ELR (cell line): ENCODE data around the gene EID3.
"Not testable (repeated sequence)": the region's sequence is repeated elsewhere in the genome, so short reads cannot be mapped to it uniquely, and the experiment has no call there.

Source experiments
- DNase-seq: peaks from one replicate; pipeline ENCODE4 v3.0.0-alpha.2; 2015; ENCODE audit warnings: low read depth

EID3 gene

DNA sequence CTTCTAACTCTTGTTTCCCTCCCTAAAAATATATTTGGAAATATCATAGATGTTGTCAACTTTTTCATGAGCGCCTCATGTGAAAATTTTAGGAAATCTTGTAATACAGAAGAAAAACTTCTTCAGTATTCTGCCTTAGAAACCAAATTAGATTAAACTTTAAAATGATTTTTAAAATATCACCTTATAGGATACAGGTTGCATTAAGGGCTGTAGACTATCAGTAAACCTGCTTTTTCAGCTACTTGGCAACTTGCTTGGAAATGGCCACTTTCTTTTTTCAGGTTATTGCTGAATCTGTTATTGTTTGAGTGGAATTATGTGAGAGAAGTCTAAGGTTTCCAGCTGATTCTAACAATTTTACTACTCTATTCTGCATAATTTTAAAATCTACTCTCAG is 9.1 kb downstream of the EID3 start:
- DNase-seq = no peak

DNA sequence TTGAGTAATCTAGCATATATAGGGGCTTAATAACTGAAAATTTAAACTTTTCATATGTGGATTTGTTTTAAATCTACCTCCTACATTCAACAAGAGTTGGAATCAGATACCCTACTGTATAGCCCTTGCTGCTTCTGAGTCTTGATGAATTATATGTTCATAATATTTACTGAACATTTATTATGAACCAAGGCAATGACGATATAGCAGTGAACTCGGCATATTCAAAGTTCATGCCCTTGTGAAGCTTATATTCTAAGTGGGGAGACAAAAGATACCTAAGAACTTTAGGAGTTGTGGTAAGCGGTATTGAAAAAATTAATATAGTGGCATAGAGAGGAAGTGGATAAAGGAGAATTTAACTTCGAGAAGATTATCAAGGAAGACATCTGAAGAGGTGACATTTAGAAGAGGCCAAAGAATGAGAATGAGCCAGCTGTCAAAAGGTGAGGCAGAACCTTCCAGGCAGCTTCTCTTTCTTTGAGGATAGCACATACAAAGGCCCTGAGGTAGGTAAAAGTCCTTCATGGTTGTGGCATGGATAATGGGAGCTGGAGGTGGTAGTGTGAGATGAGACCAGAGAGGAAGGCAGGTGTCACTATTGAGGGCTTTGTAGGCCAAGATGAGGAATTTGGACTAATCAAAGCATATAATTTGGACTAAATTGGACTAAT is 10.2 kb downstream of the EID3 start:
- DNase-seq = no peak

DNA sequence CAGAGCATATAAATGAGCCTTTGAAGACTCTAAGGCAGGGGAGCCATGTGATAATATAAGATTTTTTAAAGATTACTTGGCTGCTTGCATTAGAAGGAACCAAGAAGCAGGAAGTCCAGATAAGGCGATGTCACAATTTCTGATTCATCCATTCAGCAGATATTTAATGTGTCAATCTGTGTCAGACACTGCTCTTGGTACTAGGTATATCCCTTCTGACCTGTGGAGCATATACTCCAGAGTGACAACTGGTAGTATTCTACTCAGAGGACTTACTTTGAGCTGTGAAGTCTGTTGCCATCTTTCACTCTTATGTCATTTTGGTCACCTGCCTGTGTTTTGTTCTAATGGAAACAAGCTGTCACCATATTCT is 10.7 kb downstream of the EID3 start:
- peak; percentile 44 for DNase-seq

DNA sequence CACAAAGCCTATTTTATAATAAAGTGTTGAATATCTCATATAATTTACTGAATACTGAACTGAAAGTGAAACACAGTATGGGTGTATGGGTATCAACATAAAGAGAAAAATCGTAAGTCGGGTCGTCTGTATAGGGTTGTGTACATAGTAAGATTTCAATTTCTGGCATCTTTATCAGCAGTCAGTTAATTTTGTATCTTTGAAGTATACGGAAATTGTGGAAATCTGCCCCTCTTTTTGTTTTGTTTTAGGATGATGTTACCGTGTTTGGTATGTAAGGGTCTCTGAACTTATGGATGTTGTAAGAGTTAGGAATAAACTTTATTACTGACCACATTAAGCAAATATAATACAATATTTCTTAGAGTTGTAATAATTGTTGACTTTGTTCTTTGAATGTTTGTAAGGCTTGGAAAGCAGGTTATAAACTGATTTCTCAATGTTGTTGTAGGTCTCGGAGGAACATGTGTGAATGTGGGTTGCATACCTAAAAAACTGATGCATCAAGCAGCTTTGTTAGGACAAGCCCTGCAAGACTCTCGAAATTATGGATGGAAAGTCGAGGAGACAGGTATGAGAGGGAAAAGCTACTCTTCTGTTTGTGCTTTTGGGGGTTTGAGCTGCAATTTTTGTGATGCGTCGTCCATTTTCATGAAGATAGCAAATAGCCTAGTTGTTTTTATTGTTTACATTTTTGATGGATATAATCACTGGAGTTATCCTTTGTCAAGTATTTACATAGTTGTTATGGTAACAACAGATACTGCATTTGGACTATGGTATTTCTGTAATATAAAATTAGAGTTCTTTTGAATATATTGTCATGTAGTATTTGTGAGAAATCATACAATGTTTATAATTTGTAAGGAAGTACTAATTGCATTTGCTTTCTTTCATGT is 12.0 kb downstream of the EID3 start:
- peak; percentile 35 for DNase-seq

DNA sequence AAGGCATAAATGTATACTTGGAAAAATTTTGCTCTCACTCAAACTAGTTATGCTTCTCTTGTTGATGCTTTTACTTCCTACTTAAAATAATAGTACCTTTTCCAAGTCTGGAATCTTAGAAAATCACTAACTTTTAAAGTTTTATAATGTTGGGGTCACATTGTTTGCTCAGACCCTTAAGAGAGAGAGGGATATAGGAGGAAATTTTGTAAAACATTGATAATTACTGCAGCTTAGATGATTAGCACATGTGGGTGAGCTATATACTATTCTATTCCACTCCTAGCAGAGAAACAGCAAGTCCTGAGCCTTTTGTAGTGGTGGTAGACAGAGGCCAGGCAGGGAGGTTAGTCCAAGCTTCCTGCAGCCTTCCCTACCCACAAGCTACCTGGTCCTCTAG is 13.4 kb downstream of the EID3 start:
- DNase-seq = no peak

DNA sequence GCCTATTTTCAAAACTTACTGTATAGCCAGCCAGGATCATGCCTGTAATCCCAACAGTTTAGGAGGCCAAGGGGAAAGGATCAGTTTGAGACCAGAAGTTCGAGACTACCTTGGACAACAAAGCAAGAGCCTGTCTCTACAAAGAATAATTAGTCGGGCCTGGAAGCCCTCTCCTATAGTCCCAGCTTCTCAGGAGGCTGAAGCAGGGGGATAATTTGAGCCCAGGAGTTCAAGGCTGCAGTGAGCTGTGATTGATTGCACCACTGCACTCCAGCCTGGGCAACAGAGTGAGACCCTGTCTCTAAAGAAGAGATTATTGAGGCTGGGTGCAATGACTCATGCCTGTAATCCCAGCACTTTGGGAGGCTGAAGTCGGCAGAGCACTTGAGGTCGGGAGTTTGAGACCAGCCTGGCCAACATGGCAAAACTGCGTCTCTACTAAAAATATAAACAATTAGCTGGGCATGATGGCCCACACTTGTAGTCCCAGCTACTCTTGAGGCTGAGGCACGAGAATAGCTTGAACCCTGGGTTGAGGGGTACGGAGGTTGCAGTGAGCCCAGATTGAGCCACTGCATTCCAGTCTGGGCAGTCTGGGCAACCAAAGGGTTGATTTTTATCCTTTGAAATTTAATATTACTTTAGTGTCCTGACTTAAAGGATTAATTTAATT is 14.1 kb downstream of the EID3 start:
- no peak for DNase-seq

DNA sequence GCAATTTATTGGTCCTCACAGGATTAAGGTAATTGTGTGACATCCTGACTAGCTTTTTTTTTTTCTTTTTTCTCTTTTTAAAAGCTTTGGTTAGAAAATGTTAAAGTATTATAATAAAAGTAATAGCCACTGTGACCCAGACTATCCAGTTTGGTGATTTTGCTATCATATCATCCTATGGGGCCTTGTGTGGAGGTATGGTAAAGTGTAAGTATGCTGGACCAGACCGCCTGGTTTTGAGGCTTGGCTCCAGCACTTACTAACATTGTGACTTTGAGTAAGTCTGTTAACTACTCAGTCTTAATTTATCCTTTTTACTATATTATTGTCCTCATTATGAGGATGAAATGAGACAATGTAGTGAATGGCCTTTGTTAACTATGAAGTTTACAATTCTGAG is 15.5 kb downstream of the EID3 start:
- no peak for DNase-seq

DNA sequence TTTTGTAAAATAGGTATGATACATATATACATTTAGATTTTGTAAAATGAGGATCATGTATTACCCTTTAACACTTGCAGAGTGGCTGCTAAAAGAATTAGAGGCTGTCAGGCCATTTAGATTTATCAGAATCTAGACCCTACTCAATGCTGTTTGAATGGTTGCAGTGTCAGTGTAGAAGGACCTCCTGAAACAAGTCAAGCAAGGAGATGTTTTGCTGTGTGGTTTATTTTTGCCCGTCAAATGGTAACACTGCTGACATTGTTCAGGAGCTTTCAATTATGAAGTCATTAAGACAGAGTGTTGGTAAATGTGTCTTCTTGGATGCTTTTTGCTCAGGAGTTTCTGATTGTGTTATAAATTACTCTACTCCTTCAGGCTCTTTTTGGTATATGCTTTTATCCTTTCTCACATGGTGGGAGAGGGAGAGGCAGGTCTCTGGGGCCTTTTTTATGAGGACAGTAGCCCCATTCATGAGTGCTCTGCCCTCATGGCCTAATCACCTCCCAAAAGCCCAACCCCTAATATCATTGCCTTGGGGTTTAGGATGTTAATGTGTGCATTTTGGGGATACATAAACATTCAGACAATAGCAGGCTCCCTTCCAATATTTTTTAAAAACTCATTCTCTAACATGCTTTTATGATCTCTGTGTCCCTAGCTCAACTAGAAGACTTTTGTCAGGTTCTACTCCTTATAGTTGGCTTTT is 16.5 kb downstream of the EID3 start:
- no peak for DNase-seq

DNA sequence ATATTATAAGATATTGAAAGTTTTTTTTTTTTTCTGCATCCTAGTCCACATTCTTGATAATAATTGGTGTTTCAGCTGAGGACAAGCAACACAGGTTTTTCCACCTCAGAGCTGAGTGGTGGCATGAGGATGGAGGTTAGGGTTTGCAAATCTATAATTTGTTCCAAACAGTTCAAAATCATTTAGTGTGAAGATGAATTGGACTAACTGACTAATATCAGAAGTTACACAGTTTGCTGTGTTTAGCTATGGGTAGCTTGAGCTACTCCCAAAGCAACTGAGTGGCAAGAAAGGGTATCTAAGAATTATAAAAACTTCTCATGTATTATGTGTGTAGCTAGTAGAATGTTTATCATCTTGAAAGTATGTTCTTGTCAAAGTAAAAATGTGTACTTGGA is 17.1 kb downstream of the EID3 start:
- DNase-seq = no peak

DNA sequence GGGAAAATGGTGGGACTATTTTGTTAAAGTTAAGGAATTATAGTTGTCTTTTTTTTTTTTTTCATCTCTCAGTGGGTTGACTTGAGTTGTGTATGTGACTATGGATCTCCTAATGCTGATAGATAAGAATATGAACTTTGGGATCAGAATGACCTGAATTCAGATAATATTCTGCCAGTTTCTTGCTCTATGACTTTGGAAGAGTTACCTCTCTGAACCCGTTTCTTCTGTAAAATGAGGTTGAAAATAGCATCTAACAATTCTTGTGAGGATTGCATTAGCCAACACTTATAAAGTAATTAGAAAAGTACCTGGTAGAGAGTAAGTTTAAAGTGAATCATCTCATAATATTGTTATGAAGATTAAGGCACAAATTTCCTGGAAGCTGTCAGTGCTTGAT is 18.4 kb downstream of the EID3 start:
- no peak for DNase-seq

DNA sequence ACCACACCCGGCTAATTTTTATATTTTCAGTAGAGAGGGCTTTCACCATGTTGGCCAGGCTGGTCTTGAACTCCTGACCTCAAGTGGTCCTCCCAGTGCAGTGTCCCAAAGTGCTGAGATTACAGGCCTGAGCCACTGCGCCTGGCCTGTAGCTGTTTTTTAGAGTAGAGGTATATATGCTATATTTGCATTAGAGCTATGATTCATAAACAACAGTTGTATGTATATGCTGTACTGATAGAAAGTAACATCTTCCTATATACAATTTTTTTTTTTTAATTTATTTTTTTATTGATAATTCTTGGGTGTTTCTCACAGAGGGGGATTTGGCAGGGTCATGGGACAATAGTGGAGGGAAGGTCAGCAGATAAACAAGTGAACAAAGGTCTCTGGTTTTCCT is 19.0 kb downstream of the EID3 start:
- not testable (repeated sequence) for DNase-seq

DNA sequence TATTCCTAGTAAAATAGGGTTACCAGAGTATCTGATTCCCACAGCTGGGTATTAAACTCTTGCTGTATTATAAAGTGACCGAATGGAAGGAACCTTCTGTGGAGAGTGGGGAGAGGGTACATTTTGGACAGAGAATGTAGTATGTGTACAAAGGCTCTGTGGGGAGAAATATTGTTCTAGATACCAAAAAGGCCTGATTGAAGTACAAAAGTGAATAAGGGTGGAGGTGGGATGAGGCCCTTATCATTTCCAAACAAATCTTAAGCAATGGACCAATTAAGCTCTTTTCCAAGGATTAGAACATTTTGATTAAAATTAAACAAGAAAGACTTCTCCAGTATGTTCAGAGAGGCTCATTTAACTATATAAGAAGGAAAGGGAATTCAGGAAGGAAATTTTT is 20.4 kb downstream of the EID3 start:
- DNase-seq = no peak

DNA sequence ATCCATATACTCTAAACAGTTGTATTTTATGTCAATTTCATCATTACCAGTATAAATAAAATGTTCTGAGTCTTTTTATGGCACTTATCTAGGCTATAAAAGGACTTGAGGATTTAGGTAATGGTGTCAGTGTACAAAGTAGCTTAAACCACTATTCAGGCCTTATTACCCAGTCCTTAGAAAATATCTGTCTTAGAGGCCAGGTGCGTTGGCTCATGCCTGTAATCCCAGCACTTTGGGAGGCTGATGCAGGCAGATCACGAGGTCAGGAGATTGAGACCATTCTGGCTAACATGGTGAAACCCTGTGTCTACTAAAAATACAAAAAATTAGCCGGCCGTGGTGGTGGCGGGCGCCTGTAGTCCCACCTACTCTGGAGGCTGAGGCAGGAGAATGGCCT is 24.7 kb downstream of the EID3 start:
- DNase-seq = not testable (repeated sequence)

DNA sequence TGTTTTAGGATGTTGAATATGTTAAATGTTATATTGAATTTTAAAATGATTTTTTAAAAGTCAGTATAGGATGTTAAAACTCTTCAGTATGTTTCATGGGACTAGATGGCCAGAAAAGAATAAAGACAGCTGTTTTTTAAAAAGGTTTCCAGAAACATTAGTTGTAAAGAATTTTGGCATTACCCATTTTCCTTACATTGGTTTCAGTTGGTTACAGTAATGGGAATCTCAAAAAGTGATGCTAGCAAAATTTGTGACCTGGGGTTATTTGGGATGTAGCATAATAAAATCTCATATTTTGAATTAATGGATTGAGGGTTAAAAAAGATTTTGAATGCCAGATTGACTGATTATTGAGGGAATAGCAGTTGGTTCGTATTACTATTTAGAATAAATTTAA is 25.3 kb downstream of the EID3 start:
- no peak for DNase-seq

DNA sequence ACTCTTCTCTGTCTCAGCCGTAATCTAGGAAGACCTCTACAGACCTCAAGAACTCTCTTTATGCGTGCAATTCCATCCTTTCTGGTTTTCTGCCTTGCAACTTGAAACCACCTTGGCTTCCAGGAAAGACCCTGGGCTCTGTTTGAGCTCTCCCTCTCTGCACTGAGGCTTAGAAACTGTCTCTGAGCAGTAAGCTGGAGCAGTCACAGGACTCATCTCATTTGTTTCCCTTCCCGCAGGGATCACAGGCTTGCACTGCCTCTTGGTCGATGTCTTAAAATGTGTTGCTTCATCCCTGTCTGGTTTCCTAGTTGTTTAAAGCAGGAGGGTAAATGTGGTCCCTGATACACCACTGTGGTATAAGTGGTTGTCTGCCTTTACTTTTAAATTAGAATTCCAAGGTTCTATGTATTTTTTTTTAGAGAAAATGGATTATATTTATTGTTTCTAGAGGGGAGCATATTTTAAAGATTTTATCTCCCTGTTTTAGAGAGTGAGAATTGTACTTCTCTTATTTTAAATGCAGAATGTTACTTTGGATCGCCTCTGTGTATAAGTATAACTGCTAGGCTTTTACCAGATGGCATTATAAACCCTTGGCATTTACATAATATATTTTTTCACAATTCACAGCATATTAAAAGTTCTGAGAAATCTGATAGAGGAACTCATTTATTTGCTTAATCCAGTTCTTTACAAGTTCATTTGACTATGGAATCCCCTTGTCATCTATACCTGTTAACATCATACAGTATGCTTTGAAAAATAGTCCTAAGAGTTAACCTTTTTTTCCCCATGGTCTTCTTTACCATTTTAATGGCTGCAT is 26.4 kb downstream of the EID3 start:
- DNase-seq = no peak

DNA sequence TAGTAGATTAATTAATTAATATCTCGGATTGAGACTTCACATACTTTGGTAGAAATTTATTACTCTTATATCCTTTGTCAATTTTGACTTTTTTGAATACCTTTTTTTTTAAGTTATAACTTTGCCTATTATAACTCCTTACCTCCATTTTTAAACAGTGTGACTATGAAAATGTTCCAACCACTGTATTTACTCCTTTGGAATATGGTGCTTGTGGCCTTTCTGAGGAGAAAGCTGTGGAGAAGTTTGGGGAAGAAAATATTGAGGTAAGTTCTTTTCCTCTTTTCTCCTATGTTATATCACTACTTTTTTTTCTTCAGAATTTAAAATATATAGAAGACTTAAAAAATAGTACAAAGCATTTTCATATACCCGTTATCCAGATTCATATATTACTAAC is 27.8 kb downstream of the EID3 start:
- DNase-seq = no peak

DNA sequence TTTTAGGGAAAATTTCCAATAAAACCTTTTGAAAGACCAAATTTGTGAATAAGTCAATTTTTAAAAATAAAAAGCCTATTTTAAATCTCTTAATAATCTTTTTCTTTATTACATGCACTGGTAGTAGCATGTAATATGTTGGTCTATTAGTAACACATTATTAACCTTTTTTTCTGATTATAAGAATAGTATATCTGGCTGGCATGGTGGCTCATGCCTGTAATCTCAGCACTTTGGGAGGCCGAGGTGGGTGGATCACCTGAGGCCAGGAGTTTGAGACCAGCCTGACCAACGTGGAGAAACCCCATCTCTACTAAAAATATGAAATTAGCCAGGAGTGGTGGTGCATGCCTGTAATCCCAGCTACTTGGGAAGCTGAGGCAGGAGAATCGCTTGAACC is 28.7 kb downstream of the EID3 start:
- DNase-seq = not testable (repeated sequence)

DNA sequence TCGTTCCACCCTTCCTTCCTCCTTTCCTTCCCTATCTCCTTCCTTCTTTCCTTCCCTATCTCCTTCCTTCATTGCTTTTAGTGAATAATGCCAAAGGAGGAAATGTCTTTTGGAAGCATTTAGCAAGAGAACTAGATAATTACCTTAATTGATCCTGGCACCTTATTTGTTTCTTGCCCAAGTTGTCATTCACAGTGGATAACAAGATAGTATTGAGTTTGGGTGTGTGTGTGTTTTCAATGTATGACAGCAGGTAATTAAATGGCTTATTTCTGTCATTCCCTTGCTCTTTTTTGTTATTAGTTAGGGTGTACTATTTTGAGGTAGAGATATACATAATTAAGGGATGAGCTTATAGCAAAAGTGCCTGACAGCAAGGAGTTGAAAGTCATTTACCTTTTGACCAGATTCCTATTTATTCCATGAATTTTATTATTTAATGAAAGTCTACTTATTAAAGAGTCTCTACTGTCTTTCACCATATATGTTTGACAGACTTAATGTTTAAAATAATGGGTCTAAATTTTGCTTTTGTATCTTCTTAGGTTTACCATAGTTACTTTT is 30.2 kb downstream of the EID3 start:
- DNase-seq = no peak

DNA sequence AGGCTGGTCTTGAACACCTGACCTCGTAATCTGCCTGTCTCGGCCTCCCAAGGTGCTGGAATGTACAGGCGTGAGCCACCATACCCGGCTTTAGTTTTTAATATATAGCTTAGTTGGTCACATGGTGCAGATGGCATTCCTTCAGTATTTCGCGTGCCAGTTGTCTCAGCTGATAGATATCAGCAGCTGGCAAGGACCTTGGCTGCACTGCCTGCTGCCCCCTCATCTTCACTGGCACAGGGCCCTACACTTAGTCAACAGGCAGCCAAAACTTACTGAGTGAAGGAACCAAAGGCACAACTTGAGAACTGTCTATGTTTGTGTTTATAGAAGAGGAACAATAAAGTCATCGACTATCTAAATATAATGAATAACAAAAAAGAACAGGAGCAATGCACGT is 31.0 kb downstream of the EID3 start:
- DNase-seq = no peak

DNA sequence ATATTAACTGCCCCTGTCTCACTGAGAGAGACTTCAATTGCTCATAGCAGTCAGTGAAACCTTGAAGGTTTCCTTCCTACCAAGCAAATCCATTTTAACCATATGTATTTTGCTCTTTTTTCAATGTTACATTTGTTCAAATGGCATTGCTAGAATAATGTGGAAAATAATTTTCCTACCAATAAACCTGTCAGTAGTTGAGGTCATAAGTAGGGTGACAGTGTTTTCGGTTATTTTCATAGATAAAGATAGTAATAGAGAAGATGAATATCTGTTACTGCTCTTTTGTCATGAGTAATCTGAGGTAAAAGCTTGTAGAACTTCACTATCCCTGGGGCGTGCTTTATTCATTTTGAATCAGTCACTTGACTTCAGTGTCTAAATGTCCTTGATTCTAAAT is 32.6 kb downstream of the EID3 start:
- DNase-seq = no peak

DNA sequence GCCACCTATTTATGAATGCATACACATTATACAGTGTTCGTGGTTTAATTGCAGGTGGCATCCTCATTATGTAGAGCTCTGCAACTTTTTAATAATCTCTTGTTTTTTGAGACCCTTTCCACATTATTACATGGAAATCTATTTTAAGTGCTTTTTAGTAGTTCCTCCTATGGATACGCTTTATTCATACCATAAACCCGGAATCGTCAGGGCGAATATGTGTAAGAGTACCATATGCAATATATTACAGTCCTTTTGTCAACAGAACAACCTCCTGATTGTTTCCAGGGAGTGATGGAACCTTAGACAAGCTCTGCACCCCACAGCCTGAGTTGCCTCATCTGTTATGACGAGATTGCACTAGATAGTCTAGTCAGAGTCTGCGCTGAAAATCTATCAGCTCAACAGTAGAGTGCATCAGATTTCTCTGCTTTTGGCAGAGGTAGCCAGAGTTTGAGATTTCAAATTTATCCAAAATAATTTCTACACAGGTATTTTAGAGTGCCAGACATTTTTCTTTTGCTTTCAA is 33.6 kb downstream of the EID3 start:
- no peak for DNase-seq
